MCF 10A (cell line): ENCODE data around the gene KRTAP3-1. TPM values are rescaled to one million over a fixed set of nuclear protein-coding genes. Genes with fewer than 3 reads are reported as not detected.

Source experiments
- BruUV-seq: library from RNA; stranded (reverse); fragments of 400-500 nt; replicated peaks from 2 replicates; lab custom pipeline; 2021; lab: Mats Ljungman, UMichigan
- CTCF ChIA-PET: fragments of 300-600 bp; sonication (Branson Sonifier 250); formaldehyde crosslinking; extraction: SDS; loops from one replicate; lab custom pipeline; 2021; ENCODE audit warnings: antibody characterized with exemption, inconsistent platforms; lab: Yijun Ruan, JAX
- POLR2A ChIA-PET: fragments of 300-600, 350-650 bp; sonication (Branson Sonifier 250); formaldehyde crosslinking; extraction: SDS; loops from one replicate; lab custom pipeline; 2020; ENCODE audit warnings: antibody characterized with exemption, inconsistent platforms; lab: Yijun Ruan, JAX
- DNase-seq: peaks from one replicate; pipeline ENCODE4 v3.0.0-alpha.2; 2018; ENCODE audit not compliant: unreplicated experiment
- H3K27ac Mint-ChIP-seq: one replicate; pipeline ENCODE4 v1.8.0; 2022; ENCODE audit warnings: mild to moderate bottlenecking, low read depth, mixed read lengths; ENCODE audit not compliant: unreplicated experiment
- H3K27me3 Mint-ChIP-seq: one replicate; pipeline ENCODE4 v1.8.0; 2022; ENCODE audit warnings: mixed read lengths; ENCODE audit not compliant: insufficient read depth, unreplicated experiment
- H3K36me3 Mint-ChIP-seq: one replicate; pipeline ENCODE4 v1.8.0; 2022; ENCODE audit warnings: mild to moderate bottlenecking, moderate library complexity, mixed read lengths; ENCODE audit not compliant: insufficient read depth, unreplicated experiment
- H3K4me1 Mint-ChIP-seq: one replicate; pipeline ENCODE4 v1.8.0; 2022; ENCODE audit warnings: mixed read lengths; ENCODE audit not compliant: insufficient read depth, unreplicated experiment
- H3K4me3 Mint-ChIP-seq: one replicate; pipeline ENCODE4 v1.8.0; 2022; ENCODE audit warnings: mild to moderate bottlenecking, moderate library complexity, mixed read lengths; ENCODE audit not compliant: unreplicated experiment
- H3K9me3 Mint-ChIP-seq: one replicate; pipeline ENCODE4 v1.8.0; 2022; ENCODE audit warnings: mixed read lengths; ENCODE audit not compliant: unreplicated experiment
- intact Hi-C: fragments of 100-400 bp; cut with micrococcal nuclease; formaldehyde crosslinking; loops from 2 replicates; pipeline ENCODE4 v1.14.1; 2022
- total RNA-seq: library from RNA; stranded (reverse); gene quantifications from 2 replicates; pipeline ENCODE4 v1.2.3, GENCODE V29; 2022
- TF ChIP-seq, protein P1 (sequence below): fragments of 200-600 bp; IDR thresholded peaks from one replicate; pipeline ENCODE4 v1.8.0; 2022; ENCODE audit warnings: antibody characterized with exemption, mild to moderate bottlenecking; ENCODE audit not compliant: unreplicated experiment

KRTAP3-1 gene
- total RNA-seq, 1 experiment from 2014 or later, result not detected

DNA sequence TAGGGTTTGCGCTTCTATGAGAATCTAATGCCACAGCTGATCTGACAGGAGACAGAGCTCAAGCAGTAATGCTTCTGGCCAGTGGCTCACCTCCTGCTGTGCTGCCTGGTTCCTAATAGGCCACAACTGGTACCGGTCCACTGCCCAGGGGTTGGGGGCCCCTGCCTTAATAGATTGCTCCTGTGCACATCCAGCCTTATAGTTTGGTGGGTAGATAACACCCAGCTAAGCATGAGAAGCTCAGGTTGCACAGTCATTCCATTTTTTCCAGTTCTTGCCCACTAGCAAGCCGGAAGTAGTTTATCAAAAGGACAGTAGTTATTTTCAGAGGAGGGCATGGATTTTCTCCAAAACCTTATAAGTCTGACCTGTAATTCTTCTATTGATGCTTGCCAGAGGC is 10.5 kb upstream of the KRTAP3-1 start:
- POLR2A ChIA-PET, result no interaction called here

DNA sequence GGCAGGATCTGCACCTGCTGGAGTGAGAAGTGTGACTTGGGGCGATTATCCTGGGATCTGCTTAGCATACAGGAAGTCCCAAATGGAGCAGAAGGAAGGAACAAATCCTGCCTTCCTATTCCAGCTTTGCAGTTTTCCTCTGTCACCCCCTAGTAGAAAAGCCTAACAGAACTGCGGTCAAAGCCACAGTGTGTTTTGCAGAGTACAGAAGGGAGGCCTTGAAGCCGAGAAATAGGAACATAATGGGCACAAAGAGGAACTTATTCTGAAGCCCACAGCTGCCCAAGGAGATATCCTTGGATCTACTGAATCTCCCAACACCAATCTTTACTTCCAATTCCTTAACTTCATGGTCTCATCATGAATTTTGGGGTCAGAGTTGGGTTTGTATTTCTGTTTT is 9.6 kb upstream of the KRTAP3-1 start:
- no TSS peak for BruUV-seq
- H3K4me3 Mint-ChIP-seq, result no peak overlapping the region
- POLR2A ChIA-PET, result no interaction called here
- no peaks in the 10 kb centered on the region for H3K4me1 Mint-ChIP-seq
- no peaks in the 10 kb centered on the region for H3K9me3 Mint-ChIP-seq
- intact Hi-C loops, result no loop called here
- no peak for DNase-seq
- H3K27me3 Mint-ChIP-seq, result no peaks in the 10 kb centered on the region
- no peak overlapping the region for H3K27ac Mint-ChIP-seq
- CTCF ChIA-PET, result interaction anchor here (0.8 to 0.9 kb wide), 2 partner anchors 18 to 112 kb away, joined by 3 to 4 read pairs; no protein-coding TSS in a partner anchor
- TF ChIP-seq, protein P1, sequence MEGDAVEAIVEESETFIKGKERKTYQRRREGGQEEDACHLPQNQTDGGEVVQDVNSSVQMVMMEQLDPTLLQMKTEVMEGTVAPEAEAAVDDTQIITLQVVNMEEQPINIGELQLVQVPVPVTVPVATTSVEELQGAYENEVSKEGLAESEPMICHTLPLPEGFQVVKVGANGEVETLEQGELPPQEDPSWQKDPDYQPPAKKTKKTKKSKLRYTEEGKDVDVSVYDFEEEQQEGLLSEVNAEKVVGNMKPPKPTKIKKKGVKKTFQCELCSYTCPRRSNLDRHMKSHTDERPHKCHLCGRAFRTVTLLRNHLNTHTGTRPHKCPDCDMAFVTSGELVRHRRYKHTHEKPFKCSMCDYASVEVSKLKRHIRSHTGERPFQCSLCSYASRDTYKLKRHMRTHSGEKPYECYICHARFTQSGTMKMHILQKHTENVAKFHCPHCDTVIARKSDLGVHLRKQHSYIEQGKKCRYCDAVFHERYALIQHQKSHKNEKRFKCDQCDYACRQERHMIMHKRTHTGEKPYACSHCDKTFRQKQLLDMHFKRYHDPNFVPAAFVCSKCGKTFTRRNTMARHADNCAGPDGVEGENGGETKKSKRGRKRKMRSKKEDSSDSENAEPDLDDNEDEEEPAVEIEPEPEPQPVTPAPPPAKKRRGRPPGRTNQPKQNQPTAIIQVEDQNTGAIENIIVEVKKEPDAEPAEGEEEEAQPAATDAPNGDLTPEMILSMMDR, result no peak
- H3K36me3 Mint-ChIP-seq, result no peaks in the 10 kb centered on the region

More for the DNA sequence above, 10.5 kb upstream of the KRTAP3-1 start:
- no TSS peak for BruUV-seq
- H3K4me1 Mint-ChIP-seq, result no peaks in the 10 kb centered on the region
- H3K36me3 Mint-ChIP-seq, result no peaks in the 10 kb centered on the region
- H3K9me3 Mint-ChIP-seq, result no peaks in the 10 kb centered on the region
- no peaks in the 10 kb centered on the region for H3K27me3 Mint-ChIP-seq
- H3K27ac Mint-ChIP-seq, result no peak overlapping the region
- H3K4me3 Mint-ChIP-seq, result no peak overlapping the region
- TF ChIP-seq, protein P1, result no peak
- intact Hi-C loops, result no loop called here
- no peak for DNase-seq
- CTCF ChIA-PET, result interaction anchor here (0.6 to 0.8 kb wide), 2 partner anchors 113 to 203 kb away, joined by 3 read pairs; no protein-coding TSS in a partner anchor

DNA sequence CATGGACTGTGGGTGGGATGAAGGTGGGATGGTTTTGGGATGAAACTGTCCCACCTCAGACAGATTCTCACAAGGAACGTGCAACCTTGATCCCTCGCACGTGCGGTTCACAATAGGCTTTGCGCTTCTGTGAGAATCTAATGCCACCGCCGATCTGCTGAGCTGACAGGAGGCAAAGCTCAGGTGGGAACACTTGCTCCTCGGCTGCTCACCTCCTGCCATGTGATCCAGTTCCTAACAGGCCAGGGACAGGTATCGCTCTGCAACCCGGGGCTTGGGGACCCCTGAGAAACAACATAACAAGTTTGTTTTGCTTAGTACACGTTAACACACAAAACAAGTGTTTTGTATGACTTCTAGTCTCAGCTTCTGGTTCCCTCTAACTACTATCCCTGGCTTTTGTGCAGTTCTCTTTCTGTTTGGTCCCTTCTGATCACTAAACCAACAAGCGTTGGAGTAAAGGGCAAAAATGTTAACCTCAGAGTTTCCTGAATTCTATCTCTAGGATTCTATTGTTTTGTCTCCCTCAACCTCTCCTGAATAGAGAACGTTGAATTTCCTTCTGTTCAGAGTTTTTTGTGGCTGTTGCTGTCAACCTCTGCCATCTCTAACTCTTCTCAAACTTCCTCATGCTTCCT is 7.8 kb upstream of the KRTAP3-1 start:
- no peaks in the 10 kb centered on the region for H3K27me3 Mint-ChIP-seq
- intact Hi-C loops, result no loop called here
- H3K4me1 Mint-ChIP-seq, result no peaks in the 10 kb centered on the region
- TF ChIP-seq, protein P1, result no peak
- ChIA-PET POLR2A (no interaction called here), CTCF (no interaction called here)
- H3K9me3 Mint-ChIP-seq, result no peaks in the 10 kb centered on the region
- no peaks in the 10 kb centered on the region for H3K36me3 Mint-ChIP-seq
- no peak for DNase-seq
- H3K27ac Mint-ChIP-seq, result no peak overlapping the region
- H3K4me3 Mint-ChIP-seq, result no peak overlapping the region
- BruUV-seq, result no TSS peak

DNA sequence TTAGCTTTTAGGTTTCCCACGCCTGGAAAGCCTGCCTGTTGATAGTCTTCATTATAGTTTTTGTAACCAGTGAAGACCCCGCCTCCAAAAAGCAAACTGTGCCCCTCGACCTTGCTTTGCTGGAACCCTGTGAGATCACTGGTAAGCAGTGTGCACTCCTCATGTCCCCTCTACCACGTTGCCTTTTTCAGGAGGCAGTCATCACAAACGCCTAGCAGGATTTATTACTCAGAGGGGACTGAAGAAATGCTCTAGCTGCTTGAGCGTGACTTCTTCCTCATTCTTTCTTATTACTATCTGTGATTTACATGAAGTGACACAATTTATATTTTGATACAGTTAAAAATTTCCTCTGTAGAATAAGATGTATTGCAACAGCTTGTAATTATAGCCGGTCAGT is 6.5 kb upstream of the KRTAP3-1 start:
- Mint-ChIP-seq H3K27me3 (no peaks in the 10 kb centered on the region), H3K27ac (no peak overlapping the region), H3K4me1 (no peaks in the 10 kb centered on the region), H3K9me3 (no peaks in the 10 kb centered on the region), H3K36me3 (no peaks in the 10 kb centered on the region), H3K4me3 (no peak overlapping the region)
- DNase-seq, result no peak
- TF ChIP-seq, protein P1, result no peak
- intact Hi-C loops, result no loop called here
- CTCF ChIA-PET, result no interaction called here
- BruUV-seq, result no TSS peak
- POLR2A ChIA-PET, result interaction anchor here (0.6 kb wide), 1 partner anchor 32 kb away, joined by 3 read pairs; the partner anchor contains the start of gene KRT40
